ENCODE results near the gene GIMAP6.

GRCh38 chr7:150649080-150649385, 16.8 kb upstream of the GIMAP6 start:
- no peak for TF ChIP-seq CTCF (IDR thresholded peaks at IDR 0.05)
- TF ChIP-seq POLR2A (IDR thresholded peaks at IDR 0.05): no peak
